HepG2 (cell line): ENCODE data around the gene PRSS36. TPM values are rescaled to one million over a fixed set of nuclear protein-coding genes. Genes with fewer than 3 reads are reported as not detected.
A peak's percentile ranks its signal among the peaks of the same experiment; 100 is the strongest.

ENCODE experiments used
- ATM ChIP-seq: fragments of 450-650 bp; IDR thresholded peaks from 2 replicates; pipeline ENCODE4 v1.7.1; 2017; ENCODE audit warnings: mild to moderate bottlenecking, borderline replicate concordance
- DNMT3B ChIP-seq: conservative IDR thresholded peaks from 2 replicates; pipeline ENCODE4 v1.6.1; 2016; ENCODE audit warnings: missing biosample characterization, control low read depth
- GABPA ChIP-seq, 2 experiments: IDR thresholded peaks; 2 replicates each; pipeline ENCODE4 v1.6.1; 2011 to 2016; ENCODE audit warnings: low read depth in 2 of 2, low read length in 1 of 2, missing biosample characterization in 1 of 2, missing genetic modification characterization in 1 of 2
- PAXIP1 ChIP-seq: sonication (generic); formaldehyde crosslinking; conservative IDR thresholded peaks from 2 replicates; pipeline ENCODE4 v1.4.0; 2020; ENCODE audit warnings: mild to moderate bottlenecking, missing genetic modification reagents, moderate library complexity
- TMF1 ChIP-seq: sonication (generic); formaldehyde crosslinking; IDR thresholded peaks from 2 replicates; pipeline ENCODE4 v1.8.1; 2022; ENCODE audit warnings: low read depth, missing genetic modification reagents
- YEATS4 ChIP-seq: sonication (generic); formaldehyde crosslinking; IDR thresholded peaks from 2 replicates; pipeline ENCODE4 v1.4.0; 2020; ENCODE audit warnings: missing genetic modification reagents, borderline replicate concordance
- ZBTB7B ChIP-seq: sonication (generic); formaldehyde crosslinking; IDR thresholded peaks from 2 replicates; pipeline ENCODE4 v1.4.0; 2020; ENCODE audit warnings: missing genetic modification reagents
- ZFP36L1 ChIP-seq: sonication (generic); formaldehyde crosslinking; IDR thresholded peaks from 2 replicates; pipeline ENCODE4 v1.8.0; 2022; ENCODE audit warnings: mild to moderate bottlenecking, missing genetic modification reagents, moderate library complexity
- ZKSCAN1 ChIP-seq: fragments of 150-350 bp; IDR thresholded peaks from 2 replicates; pipeline ENCODE4 v1.6.1; 2014; ENCODE audit warnings: low read length
- ZNF646 ChIP-seq: sonication (generic); formaldehyde crosslinking; IDR thresholded peaks from 2 replicates; pipeline ENCODE4 v1.9.0; 2021; ENCODE audit warnings: mild to moderate bottlenecking, missing genetic modification reagents
- ZNF678 ChIP-seq: sonication (generic); formaldehyde crosslinking; IDR thresholded peaks from 2 replicates; pipeline ENCODE4 v1.4.0; 2020; ENCODE audit warnings: mild to moderate bottlenecking, missing genetic modification reagents
- polyA plus RNA-seq, 8 experiments: library from polyadenylated mRNA; depleted of rRNA in 3 of 8; stranded (reverse) in 7 of 8; unstranded in 1 of 8; fragments of >200 nt; fragmentation: Illumina TruSeq in 4 of 8; extraction: Trizol in 4 of 8; gene quantifications; 2 replicates each; pipeline versions ENCODE4 v1.2.1 to v1.2.3, GENCODE V29; 2011 to 2016; ENCODE audit warnings: low read depth in 4 of 8, missing spikeins in 1 of 8, mixed read lengths in 1 of 8; ENCODE audit not compliant: insufficient read depth in 1 of 8
- total RNA-seq, 5 experiments: library from RNA; depleted of rRNA; stranded (reverse); fragments of >200 nt; fragmentation: Illumina TruSeq; extraction: Trizol; gene quantifications; 2 replicates each; pipeline ENCODE4 v1.2.3, GENCODE V29; 2016; ENCODE audit warnings: low read depth in 1 of 5
- TF ChIP-seq, protein P1 (sequence below): IDR thresholded peaks from 2 replicates; pipeline ENCODE4 v1.6.1; 2016
- TF ChIP-seq, protein P2 (sequence below): sonication (generic); formaldehyde crosslinking; conservative IDR thresholded peaks from 2 replicates; pipeline ENCODE4 v1.4.0; 2020; ENCODE audit warnings: missing genetic modification reagents

Gene PRSS36
- total and polyA plus RNA-seq, 2 of the 13 experiments (the other 11 are each of a cell fraction or from before 2014, with no cell fraction given): 1.5 to 2.1 TPM

DNA sequence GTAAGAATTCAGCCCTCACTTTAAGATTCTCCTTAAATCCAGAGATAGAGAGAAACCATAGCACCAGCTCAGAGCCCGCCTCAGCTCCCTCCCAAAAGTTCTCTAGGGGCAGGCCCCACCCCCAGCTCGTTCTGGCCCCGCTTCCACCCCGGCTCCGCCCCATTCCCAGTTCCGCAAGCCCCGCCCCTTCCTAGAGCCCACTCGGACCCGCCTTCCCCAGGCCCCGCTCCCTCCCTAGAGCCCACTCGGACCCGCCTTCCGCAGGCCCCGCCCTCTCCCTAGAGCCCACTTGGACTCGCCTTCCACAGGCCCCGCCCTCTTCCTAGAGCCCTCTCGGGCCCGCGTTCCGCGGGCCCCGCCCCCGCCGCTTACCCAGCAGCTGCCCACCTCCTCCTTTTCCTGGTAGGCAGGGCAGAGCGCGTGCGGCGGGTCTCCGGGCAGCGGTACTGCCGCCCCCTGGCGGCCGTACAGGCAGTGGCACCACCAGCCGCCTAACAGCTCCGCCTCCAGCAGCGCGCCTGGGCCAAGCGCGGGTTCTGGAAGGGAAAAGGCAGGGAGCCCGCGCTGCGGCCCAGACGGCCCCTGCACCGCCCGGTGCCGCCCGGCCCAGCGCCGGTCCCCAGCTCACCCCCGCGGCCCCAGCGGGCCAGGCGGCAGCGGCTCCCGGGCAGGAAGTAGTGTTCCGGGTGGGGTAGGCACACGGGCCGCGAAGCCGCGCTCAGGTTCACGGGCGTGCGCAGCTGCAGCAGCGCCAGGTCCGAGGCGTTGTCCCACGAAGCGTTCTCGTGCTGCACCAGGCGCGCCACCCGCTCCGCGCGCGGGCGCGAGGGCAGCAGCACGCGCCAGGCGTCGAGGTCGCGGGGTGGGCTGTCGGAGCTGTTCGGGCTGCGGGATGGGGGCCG is 7.5 kb downstream of the PRSS36 start (continued):
- TF ChIP-seq ZNF646 (no peak), YEATS4 (CRISPR knock-in tag) (peak; percentile 55; the same call in 1 of the 2 replicates), DNMT3B (no peak), GABPA (IDR thresholded peaks at IDR 0.05; ENCODE audit: low read depth, low read length) (peak; percentile 26; the same call in 1 of the 2 replicates), GABPA (CRISPR knock-in tag; IDR thresholded peaks at IDR 0.05; ENCODE audit: low read depth) (peak; percentile 69), ZNF678 (CRISPR knock-in tag) (no peak), ATM (no peak), ZKSCAN1 (peak; percentile 51; the same call in 1 of the 2 replicates), ZFP36L1 (CRISPR knock-in tag) (peak; percentile 96), TMF1 (CRISPR knock-in tag) (peak; percentile 82), PAXIP1 (peak; percentile 76), ZBTB7B (peak; percentile 47; the same call in 1 of the 2 replicates)
- TF ChIP-seq, protein P1, sequence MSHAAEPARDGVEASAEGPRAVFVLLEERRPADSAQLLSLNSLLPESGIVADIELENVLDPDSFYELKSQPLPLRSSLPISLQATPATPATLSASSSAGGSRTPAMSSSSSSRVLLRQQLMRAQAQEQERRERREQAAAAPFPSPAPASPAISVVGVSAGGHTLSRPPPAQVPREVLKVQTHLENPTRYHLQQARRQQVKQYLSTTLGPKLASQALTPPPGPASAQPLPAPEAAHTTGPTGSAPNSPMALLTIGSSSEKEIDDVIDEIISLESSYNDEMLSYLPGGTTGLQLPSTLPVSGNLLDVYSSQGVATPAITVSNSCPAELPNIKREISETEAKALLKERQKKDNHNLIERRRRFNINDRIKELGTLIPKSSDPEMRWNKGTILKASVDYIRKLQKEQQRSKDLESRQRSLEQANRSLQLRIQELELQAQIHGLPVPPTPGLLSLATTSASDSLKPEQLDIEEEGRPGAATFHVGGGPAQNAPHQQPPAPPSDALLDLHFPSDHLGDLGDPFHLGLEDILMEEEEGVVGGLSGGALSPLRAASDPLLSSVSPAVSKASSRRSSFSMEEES (CRISPR knock-in tag): peak; percentile 85
- TF ChIP-seq, protein P2, sequence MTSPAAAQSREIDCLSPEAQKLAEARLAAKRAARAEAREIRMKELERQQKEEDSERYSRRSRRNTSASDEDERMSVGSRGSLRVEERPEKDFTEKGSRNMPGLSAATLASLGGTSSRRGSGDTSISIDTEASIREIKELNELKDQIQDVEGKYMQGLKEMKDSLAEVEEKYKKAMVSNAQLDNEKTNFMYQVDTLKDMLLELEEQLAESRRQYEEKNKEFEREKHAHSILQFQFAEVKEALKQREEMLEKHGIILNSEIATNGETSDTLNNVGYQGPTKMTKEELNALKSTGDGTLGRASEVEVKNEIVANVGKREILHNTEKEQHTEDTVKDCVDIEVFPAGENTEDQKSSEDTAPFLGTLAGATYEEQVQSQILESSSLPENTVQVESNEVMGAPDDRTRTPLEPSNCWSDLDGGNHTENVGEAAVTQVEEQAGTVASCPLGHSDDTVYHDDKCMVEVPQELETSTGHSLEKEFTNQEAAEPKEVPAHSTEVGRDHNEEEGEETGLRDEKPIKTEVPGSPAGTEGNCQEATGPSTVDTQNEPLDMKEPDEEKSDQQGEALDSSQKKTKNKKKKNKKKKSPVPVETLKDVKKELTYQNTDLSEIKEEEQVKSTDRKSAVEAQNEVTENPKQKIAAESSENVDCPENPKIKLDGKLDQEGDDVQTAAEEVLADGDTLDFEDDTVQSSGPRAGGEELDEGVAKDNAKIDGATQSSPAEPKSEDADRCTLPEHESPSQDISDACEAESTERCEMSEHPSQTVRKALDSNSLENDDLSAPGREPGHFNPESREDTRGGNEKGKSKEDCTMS (CRISPR knock-in tag): no peak
